HCT116 (cell line): ENCODE results near the gene OR56B1. TPM values are rescaled to one million over a fixed set of nuclear protein-coding genes. Genes with fewer than 3 reads are reported as not detected.

Experiments
- ATAC-seq: fragments of 200-7000 bp; cut with Tn5 transposase; 2 replicates; pipeline ENCODE4 v1.9.1; 2020; ENCODE audit warnings: mild to moderate bottlenecking, moderate library complexity
- BruUV-seq: library from RNA; stranded (reverse); fragments of 400-500 nt; replicated peaks from 2 replicates; lab custom pipeline; 2021; lab: Mats Ljungman, UMichigan
- CTCF ChIA-PET: fragments of 300-600 bp; sonication (Branson Sonifier 250); formaldehyde crosslinking; loops from one replicate; lab custom pipeline; 2021; ENCODE audit warnings: antibody characterized with exemption; lab: Charles Lee
- POLR2A ChIA-PET: fragments of 300-600, 350-600 bp; sonication (Branson Sonifier 250); formaldehyde crosslinking; loops from one replicate; lab custom pipeline; 2021; ENCODE audit warnings: antibody characterized with exemption; lab: Charles Lee
- RAD21 ChIA-PET, 2 experiments: fragments of 300-600 bp; sonication (Branson Sonifier 250); formaldehyde crosslinking; loops; one replicate each; lab custom pipeline; 2023; ENCODE audit warnings: low total read pairs in 2 of 2; ENCODE audit not compliant: uncharacterized antibody in 2 of 2, unreplicated experiment in 2 of 2, low non-redundant PET in 1 of 2; lab: Charles Lee
- DNase-seq: peaks from one replicate; pipeline ENCODE4 v3.0.0-alpha.2; 2010; ENCODE audit warnings: low read depth, low spot score
- H2AFZ ChIP-seq: fragments of 200-600 bp; shearing (Covaris generic), sonication (generic); 2 replicates; pipeline ENCODE4 v1.6.1; 2017; ENCODE audit warnings: low read depth, mixed run types, mixed read lengths, antibody characterized with exemption, low read length; ENCODE audit not compliant: poor library complexity, severe bottlenecking
- H3K27ac ChIP-seq: 2 replicates; pipeline ENCODE4 v1.5.1; 2012; ENCODE audit warnings: low read depth, low read length
- H3K27me3 ChIP-seq: fragments of 200-600 bp; sonication (generic); 2 replicates; pipeline ENCODE4 v1.6.1; 2016; ENCODE audit warnings: mixed run types, low read length, mixed read lengths; ENCODE audit not compliant: insufficient read depth
- H3K36me3 ChIP-seq, 2 experiments: fragments of 200-500 bp in 1 of 2; fragments of 200-600 bp in 1 of 2; sonication (Bioruptor generic) in 1 of 2; sonication (generic) in 1 of 2; 2 replicates each; pipeline versions ENCODE4 v1.5.1 to v1.6.1; 2014 to 2016; ENCODE audit warnings: low read length in 2 of 2, inconsistent platforms in 1 of 2, mixed read lengths in 1 of 2, mixed run types in 1 of 2; ENCODE audit not compliant: insufficient read depth in 2 of 2, control insufficient read depth in 1 of 2
- H3K4me1 ChIP-seq, 2 experiments: fragments of 200-600 bp in 1 of 2; sonication (generic) in 1 of 2; 2 replicates each; pipeline versions ENCODE4 v1.5.1 to v1.6.1; 2012 to 2017; ENCODE audit warnings: low read length in 2 of 2, inconsistent platforms in 1 of 2, mild to moderate bottlenecking in 1 of 2, mixed read lengths in 1 of 2, mixed run types in 1 of 2, moderate library complexity in 1 of 2; ENCODE audit not compliant: insufficient read depth in 2 of 2, control insufficient read depth in 1 of 2
- H3K4me2 ChIP-seq: fragments of 200-600 bp; sonication (generic); 2 replicates; pipeline ENCODE4 v1.6.1; 2017; ENCODE audit warnings: mixed run types, low read length, mixed read lengths
- H3K4me3 ChIP-seq, 2 experiments: fragments of 200-600 bp in 1 of 2; sonication (generic) in 1 of 2; replicated peaks in 1 of 2; 2 replicates each; pipeline ENCODE4 v1.5.1; 2011 to 2016; ENCODE audit warnings: low read length in 2 of 2, control low read depth in 1 of 2, low read depth in 1 of 2, mild to moderate bottlenecking in 1 of 2, mixed read lengths in 1 of 2, mixed run types in 1 of 2
- H3K79me2 ChIP-seq: fragments of 200-600 bp; sonication (generic); 2 replicates; pipeline ENCODE4 v1.6.1; 2017; ENCODE audit warnings: mild to moderate bottlenecking, mixed run types, low read length, moderate library complexity, mixed read lengths; ENCODE audit not compliant: insufficient read depth
- H3K9ac ChIP-seq: fragments of 200-600 bp; sonication (generic); 2 replicates; pipeline ENCODE4 v1.6.1; 2016; ENCODE audit warnings: low read length, mixed read lengths
- H3K9me2 ChIP-seq: fragments of 200-600 bp; sonication (generic), shearing (Covaris generic); 2 replicates; pipeline ENCODE4 v1.6.1; 2017; ENCODE audit warnings: mixed run types, mild to moderate bottlenecking, moderate library complexity; ENCODE audit not compliant: insufficient read depth
- H3K9me3 ChIP-seq, 2 experiments: fragments of 200-500 bp in 1 of 2; fragments of 200-600 bp in 1 of 2; sonication (Bioruptor generic) in 1 of 2; sonication (generic) in 1 of 2; 2 replicates each; pipeline ENCODE4 v1.6.1; 2014 to 2017; ENCODE audit warnings: low read length in 2 of 2, mixed read lengths in 2 of 2, inconsistent platforms in 1 of 2, low read depth in 1 of 2, mild to moderate bottlenecking in 1 of 2, mixed run types in 1 of 2, moderate library complexity in 1 of 2; ENCODE audit not compliant: control insufficient read depth in 1 of 2, insufficient read depth in 1 of 2
- H4K20me1 ChIP-seq: fragments of 200-600 bp; sonication (generic), shearing (Covaris generic); 2 replicates; pipeline ENCODE4 v1.6.1; 2017; ENCODE audit warnings: mixed run types, mild to moderate bottlenecking, moderate library complexity; ENCODE audit not compliant: insufficient read depth
- CBX3 ChIP-seq: IDR thresholded peaks from 2 replicates; pipeline ENCODE4 v1.6.1; 2012; ENCODE audit warnings: low read depth
- EGR1 ChIP-seq: IDR thresholded peaks from 2 replicates; pipeline ENCODE4 v1.6.1; 2012; ENCODE audit warnings: low read depth
- ELF1 ChIP-seq: IDR thresholded peaks from 2 replicates; pipeline ENCODE4 v1.6.1; 2012; ENCODE audit warnings: low read depth, borderline replicate concordance
- EZH2phosphoT487 ChIP-seq: fragments of 200-600 bp; IDR thresholded peaks from 2 replicates; pipeline ENCODE4 v1.6.1; 2018; ENCODE audit warnings: antibody characterized with exemption, borderline replicate concordance
- FOSL1 ChIP-seq: IDR thresholded peaks from 2 replicates; pipeline ENCODE4 v1.6.1; 2012; ENCODE audit warnings: low read depth
- JUND ChIP-seq: IDR thresholded peaks from 2 replicates; pipeline ENCODE4 v1.6.1; 2012
- POLR2A ChIP-seq: IDR thresholded peaks from 2 replicates; pipeline ENCODE4 v1.7.0; 2011; ENCODE audit warnings: borderline replicate concordance; ENCODE audit not compliant: insufficient read depth, insufficient read length; ENCODE audit errors: extremely low read depth
- POLR2AphosphoS5 ChIP-seq: IDR thresholded peaks from 2 replicates; pipeline ENCODE4 v1.6.1; 2011; ENCODE audit warnings: mild to moderate bottlenecking, low read depth, low read length, moderate library complexity
- SIN3A ChIP-seq: IDR thresholded peaks from 2 replicates; pipeline ENCODE4 v1.6.1; 2012; ENCODE audit warnings: low read depth
- SRF ChIP-seq: IDR thresholded peaks from 2 replicates; pipeline ENCODE4 v1.6.1; 2012; ENCODE audit warnings: low read depth
- TCF7L2 ChIP-seq: IDR thresholded peaks from 2 replicates; pipeline ENCODE4 v1.7.0; 2011; ENCODE audit warnings: borderline replicate concordance, inconsistent platforms; ENCODE audit not compliant: insufficient read depth, insufficient read length; ENCODE audit errors: extremely low read depth
- YY1 ChIP-seq: IDR thresholded peaks from 2 replicates; pipeline ENCODE4 v1.6.1; 2011; ENCODE audit warnings: low read length, low read depth, moderate library complexity, mild to moderate bottlenecking; ENCODE audit not compliant: insufficient replicate concordance; ENCODE audit errors: extremely low read depth
- ZFX ChIP-seq: fragments of 450-650 bp; IDR thresholded peaks from 2 replicates; pipeline ENCODE4 v1.6.1; 2017
- ZNF274 ChIP-seq: fragments of 200-500 bp; sonication (Bioruptor generic); IDR thresholded peaks from 2 replicates; pipeline ENCODE4 v1.6.1; 2014; ENCODE audit warnings: mild to moderate bottlenecking, low read depth, low read length, inconsistent platforms
- intact Hi-C: fragments of 100-400 bp; cut with micrococcal nuclease; formaldehyde crosslinking; loops from 2 replicates; pipeline ENCODE4 v1.10.0; 2022
- total RNA-seq: library from RNA; stranded (reverse); gene quantifications from one replicate; pipeline ENCODE4 v1.2.1, GENCODE V29; 2021; ENCODE audit not compliant: unreplicated experiment
- TF ChIP-seq, protein P1 (sequence below): IDR thresholded peaks from 2 replicates; pipeline ENCODE4 v1.6.1; 2012
- TF ChIP-seq, protein P2 (sequence below): IDR thresholded peaks from 2 replicates; pipeline ENCODE4 v1.6.1; 2011; ENCODE audit warnings: mild to moderate bottlenecking, low read length, moderate library complexity; ENCODE audit not compliant: insufficient replicate concordance; ENCODE audit errors: extremely low read depth
- TF ChIP-seq, protein P3 (sequence below): IDR thresholded peaks from 2 replicates; pipeline ENCODE4 v1.6.1; 2012
- TF ChIP-seq, protein P4 (sequence below), 3 experiments: fragments of 200-600 bp in 1 of 3; sonication (generic) in 1 of 3; IDR thresholded peaks in 2 of 3; conservative IDR thresholded peaks in 1 of 3; 2 replicates each; pipeline ENCODE4 v1.5.1; 2012 to 2017; ENCODE audit warnings: low read depth in 2 of 3, low read length in 2 of 3, antibody characterized with exemption in 1 of 3, borderline replicate concordance in 1 of 3, control low read depth in 1 of 3, mild to moderate bottlenecking in 1 of 3, mixed read lengths in 1 of 3, mixed run types in 1 of 3, moderate library complexity in 1 of 3; ENCODE audit not compliant: insufficient read depth in 1 of 3

The OR56B1 gene
- total RNA-seq, 1 experiment from 2014 or later = not detected

DNA sequence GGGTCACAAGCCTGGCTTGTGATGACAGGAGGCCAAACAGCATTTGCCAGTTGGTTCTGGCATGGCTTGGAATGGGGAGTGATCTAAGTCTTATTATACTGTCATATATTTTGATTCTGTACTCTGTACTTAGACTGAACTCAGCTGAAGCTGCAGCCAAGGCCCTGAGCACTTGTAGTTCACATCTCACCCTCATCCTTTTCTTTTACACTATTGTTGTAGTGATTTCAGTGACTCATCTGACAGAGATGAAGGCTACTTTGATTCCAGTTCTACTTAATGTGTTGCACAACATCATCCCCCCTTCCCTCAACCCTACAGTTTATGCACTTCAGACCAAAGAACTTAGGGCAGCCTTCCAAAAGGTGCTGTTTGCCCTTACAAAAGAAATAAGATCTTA, 843 bp downstream of the OR56B1 start (continued):
- no peak for TF ChIP-seq POLR2AphosphoS5
- TF ChIP-seq FOSL1 = no peak
- TF ChIP-seq CBX3 = no peak
- no peak for TF ChIP-seq ZFX
- TF ChIP-seq POLR2A = no peak

DNA sequence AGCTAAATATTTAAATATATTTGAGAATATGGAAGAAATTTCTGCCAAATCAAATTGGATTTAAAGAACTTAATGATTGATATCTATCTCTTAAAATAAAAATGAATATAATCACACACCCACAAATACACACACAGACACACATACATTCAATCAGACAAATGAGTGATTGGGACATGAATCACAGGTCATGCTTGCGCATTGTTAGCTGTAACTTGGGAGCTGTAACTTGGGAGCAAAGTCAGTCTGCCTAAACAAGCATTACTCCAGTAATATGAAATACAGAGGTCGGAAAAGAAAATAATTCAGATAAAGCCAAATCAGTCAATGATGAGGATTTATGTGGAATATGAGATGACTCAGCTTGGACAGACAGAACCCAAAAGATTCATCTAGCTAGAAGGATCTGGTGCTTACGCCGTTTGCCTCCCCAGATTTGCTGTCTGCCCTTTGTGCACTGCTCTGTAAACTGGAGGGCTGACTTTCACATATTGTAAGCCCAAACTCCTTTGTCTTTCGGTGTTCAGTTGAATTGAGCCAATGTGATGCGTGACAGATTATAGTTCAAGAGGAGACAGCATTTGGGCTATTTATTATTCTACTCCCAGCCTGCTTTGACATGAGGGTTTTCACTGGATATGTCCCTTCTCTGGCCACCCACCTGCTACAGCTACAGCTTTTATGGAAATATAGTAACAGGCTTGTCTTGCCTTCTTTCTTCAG, 1.6 kb downstream of the OR56B1 start:
- no peaks in the 10 kb centered on the region for H3K9me3 ChIP-seq
- peaks cover 87% of the 10 kb centered on the region for H3K27me3 ChIP-seq
- H4K20me1 ChIP-seq = no peaks in the 10 kb centered on the region
- no peak overlapping the region for H3K9ac ChIP-seq
- H3K79me2 ChIP-seq = no peaks in the 10 kb centered on the region
- POLR2A ChIA-PET = no interaction called here
- H3K36me3 ChIP-seq = no peaks in the 10 kb centered on the region
- H3K4me3 ChIP-seq = no peak overlapping the region
- intact Hi-C loops = no loop called here
- no peak for DNase-seq
- no peaks in the 10 kb centered on the region for H3K4me1 ChIP-seq
- no peak overlapping the region for H3K27ac ChIP-seq
- ATAC-seq = no peak
- H3K9me2 ChIP-seq = no peaks in the 10 kb centered on the region
- BruUV-seq = no TSS peak
- no peak overlapping the region for H3K4me2 ChIP-seq
- CTCF ChIA-PET = no interaction called here
- H2AFZ ChIP-seq = no peak overlapping the region
- TF ChIP-seq YY1 = no peak
- TF ChIP-seq POLR2AphosphoS5 = no peak
- TF ChIP-seq, protein P1, sequence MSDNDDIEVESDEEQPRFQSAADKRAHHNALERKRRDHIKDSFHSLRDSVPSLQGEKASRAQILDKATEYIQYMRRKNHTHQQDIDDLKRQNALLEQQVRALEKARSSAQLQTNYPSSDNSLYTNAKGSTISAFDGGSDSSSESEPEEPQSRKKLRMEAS = no peak
- no peak for TF ChIP-seq SIN3A
- no peak for TF ChIP-seq POLR2A
- no peak for TF ChIP-seq CBX3
- TF ChIP-seq ZNF274 = no peak
- no peak for TF ChIP-seq ELF1
- TF ChIP-seq, protein P2, sequence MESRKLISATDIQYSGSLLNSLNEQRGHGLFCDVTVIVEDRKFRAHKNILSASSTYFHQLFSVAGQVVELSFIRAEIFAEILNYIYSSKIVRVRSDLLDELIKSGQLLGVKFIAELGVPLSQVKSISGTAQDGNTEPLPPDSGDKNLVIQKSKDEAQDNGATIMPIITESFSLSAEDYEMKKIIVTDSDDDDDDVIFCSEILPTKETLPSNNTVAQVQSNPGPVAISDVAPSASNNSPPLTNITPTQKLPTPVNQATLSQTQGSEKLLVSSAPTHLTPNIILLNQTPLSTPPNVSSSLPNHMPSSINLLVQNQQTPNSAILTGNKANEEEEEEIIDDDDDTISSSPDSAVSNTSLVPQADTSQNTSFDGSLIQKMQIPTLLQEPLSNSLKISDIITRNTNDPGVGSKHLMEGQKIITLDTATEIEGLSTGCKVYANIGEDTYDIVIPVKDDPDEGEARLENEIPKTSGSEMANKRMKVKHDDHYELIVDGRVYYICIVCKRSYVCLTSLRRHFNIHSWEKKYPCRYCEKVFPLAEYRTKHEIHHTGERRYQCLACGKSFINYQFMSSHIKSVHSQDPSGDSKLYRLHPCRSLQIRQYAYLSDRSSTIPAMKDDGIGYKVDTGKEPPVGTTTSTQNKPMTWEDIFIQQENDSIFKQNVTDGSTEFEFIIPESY = no peak
- TF ChIP-seq EZH2phosphoT487 = no peak
- no peak for TF ChIP-seq JUND
- TF ChIP-seq, protein P3, sequence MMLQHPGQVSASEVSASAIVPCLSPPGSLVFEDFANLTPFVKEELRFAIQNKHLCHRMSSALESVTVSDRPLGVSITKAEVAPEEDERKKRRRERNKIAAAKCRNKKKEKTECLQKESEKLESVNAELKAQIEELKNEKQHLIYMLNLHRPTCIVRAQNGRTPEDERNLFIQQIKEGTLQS = no peak
- no peak for TF ChIP-seq EGR1
- no peak for TF ChIP-seq FOSL1
- no peak for TF ChIP-seq SRF
- TF ChIP-seq, protein P4, sequence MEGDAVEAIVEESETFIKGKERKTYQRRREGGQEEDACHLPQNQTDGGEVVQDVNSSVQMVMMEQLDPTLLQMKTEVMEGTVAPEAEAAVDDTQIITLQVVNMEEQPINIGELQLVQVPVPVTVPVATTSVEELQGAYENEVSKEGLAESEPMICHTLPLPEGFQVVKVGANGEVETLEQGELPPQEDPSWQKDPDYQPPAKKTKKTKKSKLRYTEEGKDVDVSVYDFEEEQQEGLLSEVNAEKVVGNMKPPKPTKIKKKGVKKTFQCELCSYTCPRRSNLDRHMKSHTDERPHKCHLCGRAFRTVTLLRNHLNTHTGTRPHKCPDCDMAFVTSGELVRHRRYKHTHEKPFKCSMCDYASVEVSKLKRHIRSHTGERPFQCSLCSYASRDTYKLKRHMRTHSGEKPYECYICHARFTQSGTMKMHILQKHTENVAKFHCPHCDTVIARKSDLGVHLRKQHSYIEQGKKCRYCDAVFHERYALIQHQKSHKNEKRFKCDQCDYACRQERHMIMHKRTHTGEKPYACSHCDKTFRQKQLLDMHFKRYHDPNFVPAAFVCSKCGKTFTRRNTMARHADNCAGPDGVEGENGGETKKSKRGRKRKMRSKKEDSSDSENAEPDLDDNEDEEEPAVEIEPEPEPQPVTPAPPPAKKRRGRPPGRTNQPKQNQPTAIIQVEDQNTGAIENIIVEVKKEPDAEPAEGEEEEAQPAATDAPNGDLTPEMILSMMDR (IDR thresholded peaks at IDR 0.05 in 2 of 3, conservative IDR thresholded peaks at IDR 0.05 in 1 of 3; ENCODE audit: borderline replicate concordance in 1 of 3, insufficient read depth in 1 of 3, low read depth in 2 of 3, low read length in 2 of 3) = no peak
- TF ChIP-seq TCF7L2 = no peak
- RAD21 ChIA-PET = no interaction called here
